Spinal cord (tissue), 10 donors: ENCODE measurements around the gene TRDMT1. TPM values are rescaled to one million over a fixed set of nuclear protein-coding genes. Genes with fewer than 3 reads are reported as not detected.

Source experiments
- DNase-seq, 6 donors: peaks; one replicate each; pipeline versions ENCODE4 v3.0.0 to v3.0.0-alpha.2; 2013 to 2015; ENCODE audit warnings: low spot score in 6 of 6, low read depth in 4 of 6
- H3K27ac ChIP-seq: one replicate; pipeline ENCODE4 v1.5.1; 2013; ENCODE audit warnings: low read depth, low read length, control low read depth
- H3K27me3 ChIP-seq: one replicate; pipeline ENCODE4 v1.6.1; 2013; ENCODE audit warnings: low read length; ENCODE audit not compliant: control insufficient read depth, insufficient read depth
- H3K36me3 ChIP-seq: one replicate; pipeline ENCODE4 v1.6.1; 2013; ENCODE audit warnings: low read length; ENCODE audit not compliant: control insufficient read depth, insufficient read depth
- H3K4me1 ChIP-seq: one replicate; pipeline ENCODE4 v1.6.1; 2013; ENCODE audit warnings: low read length; ENCODE audit not compliant: control insufficient read depth, insufficient read depth
- H3K4me3 ChIP-seq: one replicate; pipeline ENCODE4 v1.5.1; 2013; ENCODE audit warnings: low read depth, low read length, control low read depth
- H3K9me3 ChIP-seq: one replicate; pipeline ENCODE4 v1.6.1; 2013; ENCODE audit warnings: low read length; ENCODE audit not compliant: control insufficient read depth, insufficient read depth
- WGBS: methylation state at CpG from one replicate; pipeline ENCODE4 v1.1.5; 2013; ENCODE audit warnings: missing lambda C conversion rate; ENCODE audit not compliant: insufficient coverage; 5-methylcytosine and 5-hydroxymethylcytosine counted together
- polyA plus RNA-seq, 2 donors: library from polyadenylated mRNA; unstranded; fragments of 120-200 nt; gene quantifications; one replicate each; pipeline ENCODE4 v1.2.1, GENCODE V29; 2013; ENCODE audit not compliant: insufficient read length in 2 of 2
- total RNA-seq, 2 donors: library from RNA; depleted of rRNA in 1 of 2; stranded (reverse); fragments of 120-200 nt in 1 of 2; fragments of >200 nt in 1 of 2; gene quantifications; one replicate each; pipeline versions ENCODE4 v1.2.3 to v1.2.4, GENCODE V29; 2013 to 2014
- donor health status: healthy.

TRDMT1 gene
- total and polyA plus RNA-seq, 4 donors = 10.4 to 34.1 (median 14.4) TPM

DNA sequence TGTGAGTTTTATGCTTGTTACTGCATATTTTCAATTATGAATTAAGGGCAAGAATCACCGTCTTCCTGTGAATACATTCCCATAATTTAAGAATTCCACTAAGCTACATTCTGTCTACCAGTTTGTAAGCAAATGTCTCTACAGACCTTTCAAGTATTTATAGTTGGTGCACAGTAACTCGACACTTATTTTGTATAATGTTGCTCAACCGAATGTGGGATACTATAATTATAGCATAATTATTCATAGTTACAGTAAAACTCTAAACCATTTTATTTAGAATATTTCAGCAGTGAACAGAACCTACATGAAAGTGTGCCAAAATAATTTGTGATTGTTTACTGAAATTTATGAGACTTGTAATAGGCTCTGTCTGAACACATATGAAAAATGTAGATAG, 54.6 kb downstream of the TRDMT1 start:
- H3K4me3 ChIP-seq = no peak overlapping the region
- no peaks in the 10 kb centered on the region for H3K4me1 ChIP-seq
- no peak overlapping the region for H3K27ac ChIP-seq
- no peak for DNase-seq
- H3K27me3 ChIP-seq = no peaks in the 10 kb centered on the region
- WGBS = no CpG with 5 or more reads among the region's 3 CpGs
- no peaks in the 10 kb centered on the region for H3K36me3 ChIP-seq
- no peaks in the 10 kb centered on the region for H3K9me3 ChIP-seq

DNA sequence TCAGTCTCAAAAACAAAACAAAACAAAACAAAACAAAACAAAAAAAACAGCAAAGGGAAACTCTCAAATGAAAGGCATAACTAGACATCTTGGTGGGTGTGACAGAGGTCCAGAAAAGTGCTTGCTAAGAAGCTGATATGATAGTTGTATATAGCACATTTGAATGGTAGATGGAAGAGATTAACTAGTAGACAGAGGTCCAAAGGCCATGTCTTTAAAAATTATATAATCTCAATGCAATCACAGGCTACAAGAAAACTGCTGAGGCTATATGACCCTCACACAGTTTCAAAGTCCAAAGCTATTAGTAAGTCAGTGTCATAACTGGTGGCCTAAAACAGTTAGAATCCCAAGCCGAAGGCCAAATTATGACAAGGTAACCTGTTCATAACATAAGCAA, 56.2 kb downstream of the TRDMT1 start:
- DNase-seq = no peak
- no CpG with 5 or more reads among the region's 1 CpG for WGBS
- no peaks in the 10 kb centered on the region for H3K36me3 ChIP-seq

DNA sequence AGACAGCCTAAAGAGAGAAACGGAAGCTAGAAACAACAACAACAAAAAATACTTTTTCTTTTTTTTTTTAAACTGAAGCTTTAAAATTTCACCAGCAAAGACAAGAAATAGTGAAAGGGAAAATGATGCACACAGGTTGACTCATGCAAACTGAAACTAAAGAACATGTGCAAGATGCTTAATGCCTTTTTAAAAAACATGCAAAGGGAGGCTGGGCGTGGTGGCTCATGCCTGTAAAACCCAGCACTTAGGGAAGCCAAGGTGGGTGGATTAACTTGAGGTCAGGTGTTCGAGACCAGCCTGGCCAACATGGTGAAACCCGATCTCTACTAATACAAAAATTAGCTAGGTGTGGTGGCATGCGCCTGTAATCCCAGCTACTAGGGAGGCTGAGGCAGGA, 56.7 kb downstream of the TRDMT1 start:
- H3K27ac ChIP-seq = no peak overlapping the region
- 95% methylated on average over 4 of the region's 5 CpGs for WGBS
- H3K4me3 ChIP-seq = no peak overlapping the region
- no peak for DNase-seq
- no peaks in the 10 kb centered on the region for H3K9me3 ChIP-seq
- no peaks in the 10 kb centered on the region for H3K36me3 ChIP-seq
- no peaks in the 10 kb centered on the region for H3K4me1 ChIP-seq
- no peaks in the 10 kb centered on the region for H3K27me3 ChIP-seq

More for the DNA sequence above, 56.2 kb downstream of the TRDMT1 start:
- H3K27me3 ChIP-seq = no peaks in the 10 kb centered on the region
- no peaks in the 10 kb centered on the region for H3K9me3 ChIP-seq
- H3K4me3 ChIP-seq = no peak overlapping the region
- no peaks in the 10 kb centered on the region for H3K4me1 ChIP-seq
- H3K27ac ChIP-seq = no peak overlapping the region

DNA sequence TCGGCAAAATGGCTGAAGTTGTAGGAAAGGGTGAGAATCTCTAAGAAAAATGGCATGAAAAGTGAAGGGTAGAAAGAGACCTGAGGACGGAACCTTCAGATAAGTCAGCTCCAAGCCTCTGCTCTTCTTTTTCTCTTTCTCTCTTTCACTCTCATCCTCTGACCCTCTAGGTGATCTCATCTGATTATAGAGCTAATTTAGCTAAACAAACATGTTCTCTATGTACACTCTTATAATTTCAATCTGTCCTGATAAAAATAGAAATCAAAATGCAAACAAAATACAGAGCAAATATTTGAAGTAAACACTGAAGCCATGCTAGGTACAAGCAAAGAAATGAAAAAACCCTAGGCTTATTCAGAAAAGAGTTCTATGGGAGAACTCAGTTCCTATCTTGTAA, 57.4 kb downstream of the TRDMT1 start:
- Histone ChIP-seq H3K4me3 (no peak overlapping the region), H3K27me3 (no peaks in the 10 kb centered on the region), H3K27ac (no peak overlapping the region), H3K36me3 (no peaks in the 10 kb centered on the region), H3K4me1 (no peaks in the 10 kb centered on the region), H3K9me3 (no peaks in the 10 kb centered on the region)
- no CpG with 5 or more reads among the region's 2 CpGs for WGBS
- no peak for DNase-seq

DNA sequence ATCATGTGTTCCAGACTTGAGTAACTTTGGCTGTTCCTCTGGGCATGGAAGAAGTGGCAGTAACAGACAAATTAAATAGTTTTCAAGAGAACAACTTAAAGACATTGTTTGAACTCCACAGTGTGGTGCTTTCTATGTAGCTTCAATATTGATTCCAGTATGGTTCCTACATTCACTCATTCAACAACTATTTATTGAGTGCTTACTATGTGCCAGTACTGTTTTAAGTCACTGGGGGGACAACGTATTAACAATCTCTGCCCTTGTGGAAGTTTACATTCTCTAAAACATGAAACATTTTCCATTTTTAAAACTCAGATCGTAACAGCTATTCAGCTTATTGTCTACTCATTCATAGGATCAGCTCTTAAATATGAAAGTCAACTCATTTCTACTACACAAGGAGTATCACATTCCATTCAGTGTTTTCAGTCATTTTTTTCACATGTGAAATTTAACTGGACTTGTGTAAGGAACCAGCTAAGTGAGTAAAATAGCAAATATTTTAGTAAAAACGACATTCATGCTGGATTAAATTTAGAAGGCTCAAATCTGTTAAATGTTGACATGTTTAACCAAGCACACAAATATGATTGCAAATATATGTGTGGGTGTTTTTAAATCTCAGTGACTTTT, 58.3 kb downstream of the TRDMT1 start:
- H3K9me3 ChIP-seq = no peaks in the 10 kb centered on the region
- H3K36me3 ChIP-seq = no peaks in the 10 kb centered on the region
- no peaks in the 10 kb centered on the region for H3K27me3 ChIP-seq
- no peak overlapping the region for H3K4me3 ChIP-seq
- WGBS = 80% methylated on average over 1 of the region's 3 CpGs
- no peak for DNase-seq
- no peaks in the 10 kb centered on the region for H3K4me1 ChIP-seq
- H3K27ac ChIP-seq = no peak overlapping the region

DNA sequence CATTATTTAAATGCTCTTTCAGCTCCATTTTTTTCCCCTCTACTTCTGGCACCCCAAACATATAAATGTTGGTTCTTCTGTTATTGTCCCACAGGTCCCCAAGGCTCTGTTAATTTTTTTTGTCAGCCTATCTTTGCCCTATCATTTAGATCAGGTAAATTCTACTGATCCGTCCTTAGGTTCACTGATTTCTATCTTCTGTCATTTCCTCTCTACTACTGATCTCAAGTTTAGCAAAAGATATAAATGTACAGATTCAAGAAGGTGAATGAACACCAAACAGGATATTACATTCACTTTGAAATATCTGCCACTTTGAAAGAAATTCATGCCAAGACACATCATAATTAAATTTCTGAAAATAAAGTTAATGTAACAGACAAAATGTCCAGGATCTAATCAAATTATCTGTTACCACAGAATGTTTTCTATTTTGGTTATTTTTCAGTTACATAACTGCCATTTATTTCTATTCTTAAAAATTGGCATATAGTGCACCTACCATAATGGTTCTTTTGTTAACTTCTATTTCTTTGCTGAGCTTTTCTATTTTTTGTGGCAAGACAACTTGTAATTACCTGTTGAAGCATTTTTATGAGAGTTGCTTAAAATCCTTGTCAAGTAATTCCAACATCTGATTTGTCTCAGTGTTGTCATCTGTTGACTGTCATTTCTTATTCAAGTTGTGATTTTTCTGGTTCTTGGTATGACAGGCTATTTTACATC, 59.8 kb downstream of the TRDMT1 start:
- no CpG with 5 or more reads among the region's 1 CpG for WGBS
- Histone ChIP-seq H3K9me3 (no peaks in the 10 kb centered on the region), H3K27ac (no peak overlapping the region), H3K4me3 (no peak overlapping the region), H3K4me1 (no peaks in the 10 kb centered on the region), H3K27me3 (no peaks in the 10 kb centered on the region), H3K36me3 (no peaks in the 10 kb centered on the region)
- no peak for DNase-seq

DNA sequence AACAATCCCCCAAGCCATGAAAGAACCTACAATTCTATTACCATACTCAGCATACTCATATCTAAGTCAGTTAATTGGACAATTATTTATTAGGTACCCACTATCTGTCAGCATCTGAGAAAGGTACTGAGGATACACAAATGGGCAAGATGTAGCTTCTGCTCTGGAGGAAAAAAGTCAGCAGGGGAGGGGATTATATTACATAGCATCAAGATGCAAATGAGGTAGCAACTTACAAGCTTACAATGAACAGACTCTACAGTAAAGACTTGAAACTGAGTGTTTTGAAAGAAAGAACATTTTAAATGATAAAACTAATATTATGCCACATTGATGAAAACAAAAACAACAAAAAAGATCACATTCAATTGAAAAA, 61.1 kb downstream of the TRDMT1 start:
- no peaks in the 10 kb centered on the region for H3K9me3 ChIP-seq
- H3K27ac ChIP-seq = no peak overlapping the region
- DNase-seq = no peak
- H3K27me3 ChIP-seq = no peaks in the 10 kb centered on the region
- H3K4me3 ChIP-seq = no peak overlapping the region
- H3K36me3 ChIP-seq = no peaks in the 10 kb centered on the region
- no peaks in the 10 kb centered on the region for H3K4me1 ChIP-seq

DNA sequence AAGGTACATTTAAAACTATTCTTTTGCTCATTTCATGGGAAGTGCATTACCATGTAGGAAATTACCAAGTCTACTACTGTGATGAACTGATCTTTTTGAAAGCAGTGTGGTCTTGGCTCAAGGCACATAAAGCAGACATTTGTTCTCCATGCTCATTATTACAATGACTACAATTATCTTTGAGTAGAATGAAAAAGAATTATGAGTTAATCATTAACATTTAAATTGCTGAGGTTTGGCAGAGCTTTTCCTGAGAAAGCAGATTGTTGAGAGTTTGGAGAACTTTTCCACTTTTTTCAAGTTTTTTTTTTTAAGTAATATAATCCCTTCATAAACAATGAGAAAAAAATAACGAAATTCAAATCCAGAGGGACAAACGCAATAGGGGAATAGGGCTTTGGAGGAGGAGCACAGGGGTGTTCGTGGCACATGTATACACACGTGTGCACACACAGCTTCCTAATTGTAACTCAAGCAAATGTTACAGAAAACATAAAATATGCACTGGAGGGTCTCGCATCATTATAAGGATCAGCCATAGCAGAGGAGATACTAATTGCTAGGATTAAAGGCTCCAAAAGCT, 62.9 kb downstream of the TRDMT1 start:
- H3K27ac ChIP-seq = peak overlapping the region; percentile 40
- H3K4me3 ChIP-seq = no peak overlapping the region
- no peaks in the 10 kb centered on the region for H3K36me3 ChIP-seq
- no CpG with 5 or more reads among the region's 5 CpGs for WGBS
- H3K27me3 ChIP-seq = no peaks in the 10 kb centered on the region
- DNase-seq = peak in 2 of 6 donors; percentile 46 to 84
- H3K4me1 ChIP-seq = no peaks in the 10 kb centered on the region
- no peaks in the 10 kb centered on the region for H3K9me3 ChIP-seq

DNA sequence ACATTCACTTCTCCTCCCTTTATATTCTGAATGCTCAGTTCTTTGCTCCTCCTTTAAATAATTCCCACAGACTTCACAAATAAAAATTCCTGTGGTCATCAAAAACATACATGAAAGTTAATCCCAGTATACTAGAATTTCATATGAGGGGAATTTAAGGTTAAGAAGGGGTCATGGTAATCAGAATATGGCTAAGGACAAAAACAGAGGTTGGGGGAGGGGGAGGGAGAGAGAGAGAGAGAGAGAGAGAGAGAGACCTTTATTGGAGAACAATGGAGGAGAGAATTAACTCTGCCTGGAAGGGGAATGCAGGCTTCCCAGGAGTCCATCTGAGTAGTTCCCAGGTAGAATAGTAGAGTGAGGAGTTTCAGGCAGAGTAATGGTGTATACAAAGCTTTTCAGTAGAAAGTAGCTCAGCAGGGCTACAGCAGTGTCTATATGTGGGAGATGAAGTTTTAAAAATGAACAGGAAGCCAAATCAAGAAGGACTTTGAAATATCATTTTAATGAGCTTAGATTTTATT, 66.7 kb downstream of the TRDMT1 start:
- no peak overlapping the region for H3K4me3 ChIP-seq
- DNase-seq = no peak
- no peaks in the 10 kb centered on the region for H3K36me3 ChIP-seq
- H3K4me1 ChIP-seq = no peaks in the 10 kb centered on the region
- H3K27me3 ChIP-seq = no peaks in the 10 kb centered on the region
- no peaks in the 10 kb centered on the region for H3K9me3 ChIP-seq
- no peak overlapping the region for H3K27ac ChIP-seq

DNA sequence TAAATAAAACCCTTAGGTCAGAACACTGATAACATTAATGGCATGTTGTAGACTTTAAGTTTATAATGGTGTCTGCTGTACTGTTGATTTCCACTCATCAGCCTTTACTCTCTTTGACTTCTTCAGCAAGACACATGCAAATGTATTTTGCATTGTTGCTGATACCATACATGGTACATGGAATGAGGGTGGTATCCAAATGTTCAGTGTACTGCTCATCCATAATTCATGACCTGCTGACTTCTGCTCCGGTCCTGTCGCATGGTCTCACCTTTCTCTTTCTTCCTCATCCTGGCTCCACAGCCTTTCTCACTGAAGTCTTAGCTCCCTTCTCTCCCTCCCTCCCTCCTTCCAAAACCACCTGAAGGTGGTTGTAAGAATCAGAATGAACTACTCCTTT, 67.2 kb downstream of the TRDMT1 start:
- H3K9me3 ChIP-seq = no peaks in the 10 kb centered on the region
- 67% methylated on average over 1 of the region's 2 CpGs for WGBS

More for the DNA sequence above, 67.2 kb downstream of the TRDMT1 start:
- H3K27me3 ChIP-seq = no peaks in the 10 kb centered on the region
- no peak overlapping the region for H3K27ac ChIP-seq
- no peaks in the 10 kb centered on the region for H3K4me1 ChIP-seq
- DNase-seq = no peak
- no peak overlapping the region for H3K4me3 ChIP-seq
- H3K36me3 ChIP-seq = no peaks in the 10 kb centered on the region
